Peyer's patch (tissue), 4 donors: Measurements from ENCODE around the gene ZC3H4.

Source experiments
- POLR2A ChIP-seq, 2 donors: fragments of 450-650 bp; IDR thresholded peaks; one replicate each; pipeline ENCODE4 v1.5.1; 2017; ENCODE audit warnings: antibody characterized with exemption in 2 of 2, mild to moderate bottlenecking in 2 of 2, moderate library complexity in 2 of 2
- TF ChIP-seq, protein P1 (sequence below), 6 experiments: fragments of 450-650 bp in 4 of 6; fragments of 200-600 bp in 2 of 6; sonication (generic) in 1 of 6; IDR thresholded peaks; one replicate each; pipeline ENCODE4 v1.5.1; 2017 to 2019; ENCODE audit warnings: antibody characterized with exemption in 6 of 6, mild to moderate bottlenecking in 3 of 6, moderate library complexity in 1 of 6

DNA sequence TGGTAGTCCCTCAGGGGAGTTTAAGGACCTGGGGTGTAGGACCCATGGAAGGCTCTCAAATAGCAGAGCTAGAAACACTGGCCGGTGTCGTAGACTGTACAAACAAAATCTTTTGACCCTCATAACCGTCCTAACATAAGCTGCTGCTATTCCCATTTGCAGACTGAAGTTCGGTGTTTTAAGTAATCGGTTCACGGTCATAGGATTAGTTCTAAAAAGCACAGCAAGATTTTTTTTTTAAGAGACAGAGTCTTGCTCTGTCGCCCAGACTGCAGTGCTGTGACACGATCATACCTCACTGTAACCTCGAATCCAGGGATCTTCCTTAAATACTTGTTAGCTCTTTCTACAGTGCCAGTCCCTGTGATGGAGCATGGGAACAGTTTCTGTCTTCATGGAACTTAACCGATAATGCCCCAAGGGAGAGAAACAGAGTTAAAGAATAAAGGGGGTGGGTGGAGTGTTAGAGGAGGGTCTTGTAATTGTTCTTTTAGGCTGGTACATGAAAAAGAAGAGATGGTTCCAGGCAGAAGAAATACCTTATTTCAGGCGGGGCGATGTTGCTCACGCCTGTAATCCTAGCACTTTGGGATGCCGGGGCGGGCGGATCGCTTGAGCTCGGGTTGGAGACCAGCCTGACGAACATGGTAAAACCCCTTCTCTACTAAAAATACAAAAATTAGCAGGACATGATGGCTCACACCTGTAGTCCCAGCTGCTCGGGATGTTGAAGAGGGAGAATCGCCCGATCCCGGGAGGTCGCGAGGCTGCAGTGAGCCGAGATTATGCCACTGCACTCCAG is 475 bp upstream of the ZC3H4 start:
- TF ChIP-seq, protein P1, sequence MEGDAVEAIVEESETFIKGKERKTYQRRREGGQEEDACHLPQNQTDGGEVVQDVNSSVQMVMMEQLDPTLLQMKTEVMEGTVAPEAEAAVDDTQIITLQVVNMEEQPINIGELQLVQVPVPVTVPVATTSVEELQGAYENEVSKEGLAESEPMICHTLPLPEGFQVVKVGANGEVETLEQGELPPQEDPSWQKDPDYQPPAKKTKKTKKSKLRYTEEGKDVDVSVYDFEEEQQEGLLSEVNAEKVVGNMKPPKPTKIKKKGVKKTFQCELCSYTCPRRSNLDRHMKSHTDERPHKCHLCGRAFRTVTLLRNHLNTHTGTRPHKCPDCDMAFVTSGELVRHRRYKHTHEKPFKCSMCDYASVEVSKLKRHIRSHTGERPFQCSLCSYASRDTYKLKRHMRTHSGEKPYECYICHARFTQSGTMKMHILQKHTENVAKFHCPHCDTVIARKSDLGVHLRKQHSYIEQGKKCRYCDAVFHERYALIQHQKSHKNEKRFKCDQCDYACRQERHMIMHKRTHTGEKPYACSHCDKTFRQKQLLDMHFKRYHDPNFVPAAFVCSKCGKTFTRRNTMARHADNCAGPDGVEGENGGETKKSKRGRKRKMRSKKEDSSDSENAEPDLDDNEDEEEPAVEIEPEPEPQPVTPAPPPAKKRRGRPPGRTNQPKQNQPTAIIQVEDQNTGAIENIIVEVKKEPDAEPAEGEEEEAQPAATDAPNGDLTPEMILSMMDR (IDR thresholded peaks at IDR 0.05) = peak in 1 of 6 experiments; percentile 11
- TF ChIP-seq POLR2A (IDR thresholded peaks at IDR 0.05) = no peak
